ENCODE data around the gene CD93.

The CD93 gene

DNA sequence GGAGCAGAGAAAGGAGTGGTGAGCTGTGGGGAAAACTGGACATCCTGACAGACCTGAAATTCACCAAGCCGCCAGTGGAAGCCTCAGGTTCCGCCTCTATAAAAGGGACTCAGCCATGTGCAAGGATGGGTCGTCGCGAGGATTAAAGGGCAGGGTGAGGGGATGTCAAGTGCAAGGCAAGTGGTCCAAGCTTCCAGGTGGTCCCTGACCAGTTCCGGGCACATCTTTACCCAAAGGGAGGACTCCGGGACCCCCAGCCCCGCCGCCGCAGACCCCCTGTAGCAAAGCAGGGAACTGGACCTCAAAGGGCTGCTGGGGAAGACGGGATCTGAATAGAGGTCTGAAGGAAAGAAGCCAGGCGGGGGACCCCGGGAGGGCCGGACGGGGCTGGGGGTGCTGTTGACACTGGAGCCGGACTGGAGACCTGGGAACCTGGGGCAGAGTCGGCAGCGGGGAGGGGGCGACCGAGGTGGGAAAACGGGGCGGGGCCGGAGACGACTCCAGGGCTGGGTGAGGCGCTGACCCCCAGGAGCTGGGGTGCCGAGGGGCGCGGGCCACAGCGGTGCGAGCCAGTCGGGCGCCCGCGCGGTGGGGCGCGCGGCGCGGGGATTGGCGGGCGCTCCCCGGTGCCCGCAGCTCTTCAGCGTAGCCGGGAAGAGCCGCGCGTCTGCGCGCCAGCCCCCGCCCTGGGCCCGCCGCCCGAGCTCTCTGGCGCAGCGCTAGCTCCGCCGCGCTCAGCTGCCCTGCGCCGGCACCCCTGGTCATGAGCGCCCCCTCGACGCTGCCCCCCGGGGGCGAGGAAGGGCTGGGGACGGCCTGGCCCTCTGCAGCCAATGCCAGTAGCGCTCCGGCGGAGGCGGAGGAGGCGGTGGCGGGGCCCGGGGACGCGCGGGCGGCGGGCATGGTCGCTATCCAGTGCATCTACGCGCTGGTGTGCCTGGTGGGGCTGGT lies 51.1 kb downstream of the CD93 start, which contains the start of gene SSTR4:
Gene SSTR4, plus strand, starts transcription at position 592 of the 951 bp plus-strand sequence. Its CDS starts 172 bp downstream, at position 764.
- no peak for DNase-seq

DNA sequence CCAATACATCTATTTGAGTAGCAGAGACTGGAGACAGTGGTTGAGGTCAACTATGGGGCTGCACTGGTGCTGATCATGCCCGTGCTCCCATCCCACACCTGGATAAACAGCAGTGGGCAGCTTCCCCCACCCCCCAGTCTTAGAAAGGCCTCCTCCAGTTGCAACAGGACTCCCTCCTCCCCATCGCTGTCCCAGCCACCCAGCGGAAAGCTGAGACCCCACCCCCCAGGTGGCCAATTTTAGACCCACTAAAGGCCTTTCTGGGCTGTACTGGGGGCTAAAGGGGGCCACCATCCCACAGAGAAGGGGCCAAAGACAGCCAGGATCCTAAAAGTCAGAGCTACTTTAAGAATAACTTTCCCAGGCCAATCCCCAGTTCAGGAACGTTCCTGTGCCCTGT lies 52.2 kb downstream of the CD93 start:
- no peak for DNase-seq

DNA sequence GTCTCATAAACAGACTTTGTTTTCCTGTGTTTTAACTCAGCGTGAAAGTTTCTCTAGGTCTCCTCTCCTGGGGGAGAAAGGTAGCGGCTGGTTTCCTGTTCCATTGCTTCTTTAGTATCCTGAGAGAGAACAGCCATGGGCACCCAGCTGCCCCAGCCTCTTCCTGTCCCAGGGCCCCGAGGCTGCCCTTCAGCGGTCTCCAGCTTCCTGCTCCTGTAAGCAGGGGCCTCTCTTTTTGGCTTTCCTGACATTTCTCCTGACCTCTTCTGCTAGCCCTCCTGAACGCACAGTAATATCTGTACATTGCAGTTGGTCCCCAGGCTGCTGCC lies 53.4 kb downstream of the CD93 start:
- DNase-seq = no peak

DNA sequence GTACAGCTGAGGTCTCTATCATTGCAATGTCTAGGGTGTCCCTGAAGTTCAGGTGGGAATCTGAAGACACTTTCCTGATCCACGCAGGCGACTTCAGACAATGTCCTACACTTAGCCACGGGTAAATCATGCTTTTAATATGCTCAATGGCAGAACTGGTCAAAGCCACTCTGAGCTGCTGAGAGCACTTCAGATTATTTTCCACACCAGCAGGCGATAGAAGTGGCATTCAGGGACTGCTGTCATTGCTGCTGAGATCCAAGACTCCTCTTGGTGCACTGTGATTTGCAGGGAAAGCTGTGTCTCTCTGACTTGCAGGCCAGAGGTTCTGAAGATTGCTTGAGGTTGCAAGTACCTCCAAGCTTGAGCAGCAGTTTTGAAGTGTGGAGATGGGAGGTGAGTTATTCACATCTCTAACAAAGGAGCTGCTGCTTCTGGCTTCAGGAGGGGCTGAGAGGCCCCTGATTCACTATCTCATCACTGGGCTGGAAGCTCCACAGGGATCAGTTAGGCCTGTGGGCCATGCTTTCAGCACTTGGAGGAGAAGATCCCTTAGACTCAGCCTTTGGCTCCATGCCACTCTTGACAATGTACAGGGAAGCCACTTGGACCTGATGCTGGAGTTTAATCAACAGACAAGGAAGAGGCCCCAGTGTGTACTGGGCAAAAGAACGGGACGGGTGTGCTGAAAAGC lies 53.9 kb downstream of the CD93 start:
- DNase-seq = no peak

DNA sequence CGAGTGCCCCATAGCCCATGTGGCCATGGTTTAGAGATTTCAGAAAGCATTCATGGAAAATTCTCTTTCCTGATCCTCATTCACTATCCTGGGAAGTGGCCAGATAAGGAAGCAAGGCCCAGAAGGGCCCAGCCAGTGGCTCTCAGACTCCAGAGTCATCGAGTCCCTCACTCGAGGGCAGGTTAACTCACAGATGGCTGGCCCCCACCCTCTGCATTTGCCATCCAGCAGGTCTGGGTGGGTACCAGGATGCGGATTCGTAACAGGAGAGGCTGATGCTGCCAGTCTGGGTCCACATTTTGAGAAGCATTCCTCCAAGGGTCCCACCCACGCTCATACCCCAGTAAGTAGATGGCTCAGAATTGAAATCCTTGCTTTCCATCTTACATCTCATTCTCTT lies 54.8 kb downstream of the CD93 start:
- DNase-seq = no peak
